Measurements from ENCODE around the gene IFNL3.

The IFNL3 gene

DNA sequence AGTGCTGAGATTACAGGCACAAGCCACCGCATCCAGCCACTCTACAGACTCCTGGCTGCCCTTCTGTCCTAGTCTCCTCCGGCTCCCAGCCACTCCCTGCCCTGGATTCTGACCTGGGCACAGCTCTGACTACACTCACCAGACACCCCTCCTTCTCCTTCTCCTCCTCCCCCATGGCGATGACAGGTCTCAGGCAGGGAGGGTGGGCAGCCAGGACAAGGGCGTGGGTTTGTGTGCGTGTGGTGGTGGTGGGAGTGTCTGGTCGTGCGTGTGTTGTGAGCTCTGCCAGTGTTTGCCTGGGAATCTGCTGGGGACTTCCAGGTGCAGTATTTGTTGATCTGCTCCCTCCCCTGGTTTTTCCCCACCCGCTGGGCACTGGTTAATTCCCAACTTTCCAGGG, 51.0 kb downstream of the IFNL3 start:
- DNase-seq (ENCODE audit: low read depth) = no peak

Data from fibroblast of the conjunctiva (primary cell).